ENCODE data around the gene SPZ1. TPM values are rescaled to one million over a fixed set of nuclear protein-coding genes. Genes with fewer than 3 reads are reported as not detected.

Gene SPZ1
- total and polyA plus RNA-seq, 2 donors (not counting 1 experiment from before 2014, with no cell fraction given) = not detected

GRCh38 chr5:80291761-80292160 is 28.0 kb upstream of the SPZ1 start:
- CTCF ChIA-PET = interaction anchor here (1.8 kb wide), 1 partner anchor 17 kb away, joined by 3 read pairs; no protein-coding TSS in a partner anchor
- H3K79me2 ChIP-seq (ENCODE audit: control insufficient read depth, insufficient read depth, low read length) = no peaks in the 10 kb centered on the region
- no peaks in the 10 kb centered on the region for H3K36me3 ChIP-seq (replicated peaks in 1 of 2; ENCODE audit: control extremely low read depth in 1 of 2, control insufficient read depth in 1 of 2, extremely low read depth in 1 of 2, insufficient read depth in 2 of 2, low read length in 1 of 2)
- POLR2A ChIA-PET = no interaction called here
- no peaks in the 10 kb centered on the region for H3K27me3 ChIP-seq (replicated peaks in 1 of 4; ENCODE audit: control extremely low read depth in 1 of 4, control insufficient read depth in 3 of 4, insufficient read depth in 4 of 4, low read length in 3 of 4)
- Mint-ChIP-seq H3K4me3 (no peak overlapping the region), H3K9me3 (ENCODE audit: insufficient read depth) (no peaks in the 10 kb centered on the region), H3K4me1 (no peaks in the 10 kb centered on the region), H3K27me3 (no peaks in the 10 kb centered on the region), H3K27ac (no peak overlapping the region)
- H3K4me1 ChIP-seq (ENCODE audit: control insufficient read depth in 2 of 2, insufficient read depth in 2 of 2, low read length in 2 of 2) = no peaks in the 10 kb centered on the region
- 84% methylated on average over 7 of the region's 8 CpGs for WGBS (ENCODE audit: insufficient coverage)
- no peak for DNase-seq
- intact Hi-C loops (cut with micrococcal nuclease) = no loop called here
- H2AFZ ChIP-seq (ENCODE audit: insufficient read depth, low read depth, low read length, poor library complexity, severe bottlenecking) = no peak overlapping the region
- ATAC-seq (ENCODE audit: low read depth) = no peak
- no peak overlapping the region for H3K9ac ChIP-seq (ENCODE audit: low read length)
- TF ChIP-seq EZH2 (IDR thresholded peaks at IDR 0.05; ENCODE audit: borderline replicate concordance, insufficient read depth, low read depth, low read length, poor library complexity, severe bottlenecking) = no peak
- no peak for TF ChIP-seq CTCF (IDR thresholded peaks at IDR 0.05)
- no peak overlapping the region for H3K4me2 ChIP-seq (replicated peaks; ENCODE audit: low read depth, low read length, poor library complexity, severe bottlenecking)
- H3K9me3 ChIP-seq (ENCODE audit: control extremely low read depth in 1 of 3, control insufficient read depth in 2 of 3, insufficient read depth in 1 of 3, low read length in 2 of 3) = no peaks in the 10 kb centered on the region
- H3K27ac ChIP-seq (ENCODE audit: low read length in 2 of 2) = no peak overlapping the region
- no peaks in the 10 kb centered on the region for H4K20me1 ChIP-seq (ENCODE audit: control insufficient read depth, insufficient read depth, low read length, poor library complexity, severe bottlenecking)
- no peak overlapping the region for H3K4me3 ChIP-seq (ENCODE audit: control extremely low read depth in 1 of 5, extremely low read depth in 1 of 5, insufficient read depth in 1 of 5, low read depth in 2 of 5, low read length in 4 of 5)

- DNase-seq = no peak
- TF ChIP-seq CTCF (IDR thresholded peaks at IDR 0.05) (no peak), EZH2 (IDR thresholded peaks at IDR 0.05; ENCODE audit: borderline replicate concordance, insufficient read depth, low read depth, low read length, poor library complexity, severe bottlenecking) (no peak)
- WGBS (ENCODE audit: insufficient coverage) = 92% methylated on average over 4 of the region's 6 CpGs
- Mint-ChIP-seq H3K27ac (no peak overlapping the region), H3K4me3 (no peak overlapping the region), H3K4me1 (no peaks in the 10 kb centered on the region), H3K27me3 (peaks cover 6% of the 10 kb centered on the region), H3K9me3 (ENCODE audit: insufficient read depth) (no peaks in the 10 kb centered on the region)
- Histone ChIP-seq H3K9me3 (ENCODE audit: control extremely low read depth in 1 of 3, control insufficient read depth in 2 of 3, insufficient read depth in 1 of 3, low read length in 2 of 3) (no peaks in the 10 kb centered on the region), H3K27me3 (replicated peaks in 1 of 4; ENCODE audit: control extremely low read depth in 1 of 4, control insufficient read depth in 3 of 4, insufficient read depth in 4 of 4, low read length in 3 of 4) (no peaks in the 10 kb centered on the region), H3K4me3 (ENCODE audit: control extremely low read depth in 1 of 5, extremely low read depth in 1 of 5, insufficient read depth in 1 of 5, low read depth in 2 of 5, low read length in 4 of 5) (no peak overlapping the region), H2AFZ (ENCODE audit: insufficient read depth, low read depth, low read length, poor library complexity, severe bottlenecking) (no peak overlapping the region), H4K20me1 (ENCODE audit: control insufficient read depth, insufficient read depth, low read length, poor library complexity, severe bottlenecking) (no peaks in the 10 kb centered on the region), H3K4me2 (replicated peaks; ENCODE audit: low read depth, low read length, poor library complexity, severe bottlenecking) (no peak overlapping the region), H3K36me3 (replicated peaks in 1 of 2; ENCODE audit: control extremely low read depth in 1 of 2, control insufficient read depth in 1 of 2, extremely low read depth in 1 of 2, insufficient read depth in 2 of 2, low read length in 1 of 2) (no peaks in the 10 kb centered on the region), H3K4me1 (ENCODE audit: control insufficient read depth in 2 of 2, insufficient read depth in 2 of 2, low read length in 2 of 2) (no peaks in the 10 kb centered on the region), H3K27ac (ENCODE audit: low read length in 2 of 2) (no peak overlapping the region), H3K9ac (ENCODE audit: low read length) (no peak overlapping the region), H3K79me2 (ENCODE audit: control insufficient read depth, insufficient read depth, low read length) (no peaks in the 10 kb centered on the region)
- POLR2A ChIA-PET = no interaction called here
- intact Hi-C loops (cut with micrococcal nuclease) = no loop called here
- no peak for ATAC-seq (ENCODE audit: low read depth)
- CTCF ChIA-PET = interaction anchor here (0.7 kb wide), 1 partner anchor 11 kb away, joined by 4 read pairs; no protein-coding TSS in a partner anchor
Observed at GRCh38 chr5:80296121-80296520, 23.7 kb upstream of the SPZ1 start.

Data from B cell (primary cell).